Kidney (tissue), 14 donors: ENCODE data around the gene SCLT1. TPM values are rescaled to one million over a fixed set of nuclear protein-coding genes. Genes with fewer than 3 reads are reported as not detected.
A peak's percentile ranks its signal among the peaks of the same experiment; 100 is the strongest.

Experiments
- DNase-seq, 5 donors: peaks; one replicate each; pipeline ENCODE4 v3.0.0-alpha.2; 2013 to 2020
- FAIRE-seq: peaks from 2 replicates; lab custom pipeline; 2012; peaks lifted over from hg19 to GRCh38; lab: Jason Lieb, UNC
- H3K27ac ChIP-seq, 2 donors: one replicate each; pipeline ENCODE4 v1.7.0; 2013; ENCODE audit warnings: low read depth in 2 of 2, low read length in 2 of 2, inconsistent platforms in 1 of 2
- H3K27me3 ChIP-seq: one replicate; pipeline ENCODE4 v1.7.1; 2013; ENCODE audit warnings: low read length, inconsistent platforms; ENCODE audit not compliant: control insufficient read depth, insufficient read depth
- H3K36me3 ChIP-seq, 3 donors: one replicate each; pipeline versions ENCODE4 v1.7.0 to v1.7.1; 2013; ENCODE audit warnings: low read length in 3 of 3, control low read depth in 1 of 3, inconsistent platforms in 1 of 3; ENCODE audit not compliant: insufficient read depth in 3 of 3, control insufficient read depth in 2 of 3
- H3K4me1 ChIP-seq, 3 donors: one replicate each; pipeline versions ENCODE4 v1.7.0 to v1.7.1; 2013; ENCODE audit warnings: low read length in 3 of 3, inconsistent platforms in 1 of 3, low read depth in 1 of 3; ENCODE audit not compliant: control insufficient read depth in 2 of 3, insufficient read depth in 2 of 3
- H3K4me3 ChIP-seq, 3 donors: one replicate each; pipeline versions ENCODE4 v1.7.0 to v1.8.1; 2013; ENCODE audit warnings: low read length in 3 of 3, control low read depth in 1 of 3, inconsistent platforms in 1 of 3
- H3K9ac ChIP-seq, 3 donors: one replicate each; pipeline versions ENCODE4 v1.7.0 to v1.7.1; 2013; ENCODE audit warnings: low read length in 3 of 3, control low read depth in 1 of 3, inconsistent platforms in 1 of 3
- H3K9me3 ChIP-seq, 3 donors: one replicate each; pipeline versions ENCODE4 v1.7.0 to v1.7.1; 2013; ENCODE audit warnings: low read length in 3 of 3, control low read depth in 1 of 3, inconsistent platforms in 1 of 3; ENCODE audit not compliant: control insufficient read depth in 2 of 3, insufficient read depth in 1 of 3
- intact Hi-C: fragments of 100-400 bp; cut with DNase I; formaldehyde crosslinking; loops from one replicate; pipeline ENCODE4 v1.11.1; 2022
- polyA plus RNA-seq: library from polyadenylated mRNA; stranded (reverse); fragments of 350-450 nt; fragmentation: Illumina TruSeq; extraction: RNeasy Lipid Tissue Mini Kit (QIAGEN cat#74804); gene quantifications from one replicate; pipeline ENCODE4 v1.2.3, GENCODE V29; 2014; ENCODE audit warnings: low read depth, low replicate concordance; ENCODE audit not compliant: insufficient read depth
- total RNA-seq: library from RNA; stranded (reverse); fragmentation: NEBNext Ultra II Directional; extraction: Animal tissue kit (Norgen Biotek cat#: 25700); gene quantifications from one replicate; pipeline ENCODE4 v1.2.1, GENCODE V29; 2021
- TF ChIP-seq, protein P1 (sequence below): IDR thresholded peaks from 3 replicates; pipeline ENCODE4 v1.5.1; 2012; ENCODE audit warnings: mild to moderate bottlenecking, moderate library complexity, borderline replicate concordance; ENCODE audit not compliant: insufficient read depth; ENCODE audit errors: extremely low read depth
- donor health status: control.
- donor health status: control.
- donor health status: control.
- donor health status: control.
- donor health status: control.
- donor health status: DM: yes; HTN: yes; CAD: no.
- donor health status: Normal renal cell carcinoma (clear cell type).

SCLT1 gene
- total and polyA plus RNA-seq, 2 donors from 2014 or later: 3.0 to 16.0 TPM

GRCh38 chr4:128980816-128981326 lies 112.5 kb downstream of the SCLT1 start:
- H3K4me3 ChIP-seq: no peak overlapping the region
- no peak for FAIRE-seq
- H3K36me3 ChIP-seq: no peaks in the 10 kb centered on the region
- intact Hi-C loops: no loop called here
- TF ChIP-seq, protein P1, sequence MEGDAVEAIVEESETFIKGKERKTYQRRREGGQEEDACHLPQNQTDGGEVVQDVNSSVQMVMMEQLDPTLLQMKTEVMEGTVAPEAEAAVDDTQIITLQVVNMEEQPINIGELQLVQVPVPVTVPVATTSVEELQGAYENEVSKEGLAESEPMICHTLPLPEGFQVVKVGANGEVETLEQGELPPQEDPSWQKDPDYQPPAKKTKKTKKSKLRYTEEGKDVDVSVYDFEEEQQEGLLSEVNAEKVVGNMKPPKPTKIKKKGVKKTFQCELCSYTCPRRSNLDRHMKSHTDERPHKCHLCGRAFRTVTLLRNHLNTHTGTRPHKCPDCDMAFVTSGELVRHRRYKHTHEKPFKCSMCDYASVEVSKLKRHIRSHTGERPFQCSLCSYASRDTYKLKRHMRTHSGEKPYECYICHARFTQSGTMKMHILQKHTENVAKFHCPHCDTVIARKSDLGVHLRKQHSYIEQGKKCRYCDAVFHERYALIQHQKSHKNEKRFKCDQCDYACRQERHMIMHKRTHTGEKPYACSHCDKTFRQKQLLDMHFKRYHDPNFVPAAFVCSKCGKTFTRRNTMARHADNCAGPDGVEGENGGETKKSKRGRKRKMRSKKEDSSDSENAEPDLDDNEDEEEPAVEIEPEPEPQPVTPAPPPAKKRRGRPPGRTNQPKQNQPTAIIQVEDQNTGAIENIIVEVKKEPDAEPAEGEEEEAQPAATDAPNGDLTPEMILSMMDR: no peak
- no peak overlapping the region for H3K9ac ChIP-seq
- no peak overlapping the region for H3K27ac ChIP-seq
- no peaks in the 10 kb centered on the region for H3K9me3 ChIP-seq
- no peaks in the 10 kb centered on the region for H3K4me1 ChIP-seq
- DNase-seq: no peak
- no peaks in the 10 kb centered on the region for H3K27me3 ChIP-seq

DNA sequence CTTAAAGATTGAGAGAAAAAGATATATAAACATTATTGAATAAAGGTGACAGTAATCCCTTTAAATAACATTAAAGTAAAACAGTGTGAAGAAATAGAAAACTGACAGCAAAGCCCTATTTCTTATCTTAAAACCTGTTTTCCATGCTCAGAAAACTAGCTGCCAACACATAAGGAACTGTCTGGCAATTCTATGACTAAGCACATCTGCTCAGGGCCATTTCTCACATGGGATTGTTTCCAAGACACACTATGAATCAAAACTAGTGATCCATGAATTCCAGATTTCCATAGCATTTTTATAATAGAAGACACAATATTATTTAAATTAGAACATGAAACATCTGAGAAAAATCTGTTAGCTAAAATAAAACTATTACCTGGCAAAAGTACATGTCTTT lies 113.4 kb downstream of the SCLT1 start:
- intact Hi-C loops: no loop called here
- DNase-seq (peak in 1 of 5 donors; percentile 10), FAIRE-seq (no peak)
- Histone ChIP-seq H3K27me3 (no peaks in the 10 kb centered on the region), H3K9ac (no peak overlapping the region), H3K4me3 (no peak overlapping the region), H3K27ac (no peak overlapping the region), H3K9me3 (no peaks in the 10 kb centered on the region), H3K36me3 (no peaks in the 10 kb centered on the region), H3K4me1 (no peaks in the 10 kb centered on the region)
- TF ChIP-seq, protein P1: no peak

- Histone ChIP-seq H3K4me1 (peaks cover 0 to 2% (median 0%) of the 10 kb centered on the region in 3 donors), H3K4me3 (no peak overlapping the region), H3K9me3 (no peaks in the 10 kb centered on the region), H3K9ac (no peak overlapping the region), H3K27ac (no peak overlapping the region), H3K36me3 (no peaks in the 10 kb centered on the region), H3K27me3 (no peaks in the 10 kb centered on the region)
- no peak for FAIRE-seq
- TF ChIP-seq, protein P1: no peak
- intact Hi-C loops: no loop called here
- DNase-seq: no peak
Observed at GRCh38 chr4:128978985-128979384, 114.4 kb downstream of the SCLT1 start.

GRCh38 chr4:128974136-128974581 lies 119.2 kb downstream of the SCLT1 start:
- Histone ChIP-seq H3K4me1 (peaks cover 0 to 2% (median 0%) of the 10 kb centered on the region in 3 donors), H3K27me3 (no peaks in the 10 kb centered on the region), H3K9me3 (no peaks in the 10 kb centered on the region), H3K27ac (no peak overlapping the region), H3K9ac (no peak overlapping the region), H3K4me3 (no peak overlapping the region), H3K36me3 (no peaks in the 10 kb centered on the region)
- TF ChIP-seq, protein P1: no peak
- intact Hi-C loops: no loop called here
- no peak for FAIRE-seq
- DNase-seq: peak in 2 of 5 donors; percentile 28 to 58
